Activated CD4-positive, alpha-beta memory T cell treated with anti-CD3 and anti-CD28 coated beads for 36 hours (primary cell): ENCODE results near the gene PLEKHM3. TPM values are rescaled to one million over a fixed set of nuclear protein-coding genes. Genes with fewer than 3 reads are reported as not detected.

Experiments
- CTCF ChIA-PET: fragments of 350-600 bp; sonication (Branson Sonifier 250); formaldehyde crosslinking; loops from one replicate; lab custom pipeline; 2021; ENCODE audit warnings: antibody characterized with exemption, inconsistent platforms; lab: Charles Lee
- POLR2A ChIA-PET: fragments of 350-600 bp; sonication (Branson Sonifier 250); formaldehyde crosslinking; loops from one replicate; lab custom pipeline; 2021; ENCODE audit warnings: antibody characterized with exemption; lab: Charles Lee
- DNase-seq: peaks from one replicate; pipeline ENCODE4 v3.0.0-alpha.2; 2020
- H3K27ac Mint-ChIP-seq: one replicate; pipeline ENCODE4 v1.8.0; 2021; ENCODE audit warnings: mixed read lengths
- H3K27me3 Mint-ChIP-seq: one replicate; pipeline ENCODE4 v1.8.0; 2021; ENCODE audit warnings: mixed read lengths
- H3K36me3 Mint-ChIP-seq: one replicate; pipeline ENCODE4 v1.8.0; 2021; ENCODE audit warnings: mixed read lengths
- H3K4me1 Mint-ChIP-seq: one replicate; pipeline ENCODE4 v1.8.0; 2021; ENCODE audit warnings: low read depth, mixed read lengths
- H3K4me3 Mint-ChIP-seq: one replicate; pipeline ENCODE4 v1.8.0; 2021; ENCODE audit warnings: mild to moderate bottlenecking, mixed read lengths
- H3K9me3 Mint-ChIP-seq: one replicate; pipeline ENCODE4 v1.8.0; 2021; ENCODE audit warnings: mixed read lengths
- intact Hi-C: fragments of 100-400 bp; cut with micrococcal nuclease; formaldehyde crosslinking; loops from one replicate; pipeline ENCODE4 v1.15.1; 2023
- total RNA-seq, 2 experiments: library from RNA; stranded (reverse); gene quantifications; one replicate each; pipeline ENCODE4 v1.2.3, GENCODE V29; 2021

The PLEKHM3 gene, protein sequence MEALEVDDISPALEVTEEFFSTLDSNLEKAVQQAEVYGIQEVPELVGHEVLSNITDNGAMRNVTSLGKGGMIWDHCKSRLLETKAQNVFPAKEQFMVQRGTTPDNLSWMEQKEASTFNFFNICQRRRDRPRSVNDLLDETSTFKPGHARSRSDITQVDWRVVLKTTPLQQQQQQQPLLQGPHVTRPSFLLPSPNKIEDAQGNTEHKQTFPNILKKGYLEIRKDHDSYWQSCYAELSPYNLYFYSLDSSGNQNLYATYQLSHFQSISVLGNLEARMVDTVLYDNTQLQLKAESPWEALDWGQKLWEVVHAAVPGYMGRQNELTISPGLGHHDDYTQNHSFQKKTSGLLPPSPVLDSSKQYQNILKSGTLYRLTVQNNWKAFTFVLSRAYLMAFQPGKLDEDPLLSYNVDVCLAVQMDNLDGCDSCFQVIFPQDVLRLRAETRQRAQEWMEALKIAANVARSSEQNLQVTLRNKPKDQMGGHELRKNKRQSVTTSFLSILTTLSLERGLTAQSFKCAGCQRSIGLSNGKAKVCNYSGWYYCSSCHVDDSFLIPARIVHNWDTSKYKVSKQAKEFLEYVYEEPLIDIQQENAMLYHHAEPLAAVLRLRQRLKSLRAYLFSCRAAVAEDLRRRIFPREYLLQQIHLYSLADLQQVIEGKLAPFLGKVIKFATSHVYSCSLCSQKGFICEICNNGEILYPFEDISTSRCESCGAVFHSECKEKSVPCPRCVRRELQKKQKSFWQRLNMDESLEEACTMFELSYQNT
- total RNA-seq, result 1 to 10 TPM; 4.5 to 5.5 TPM

DNA sequence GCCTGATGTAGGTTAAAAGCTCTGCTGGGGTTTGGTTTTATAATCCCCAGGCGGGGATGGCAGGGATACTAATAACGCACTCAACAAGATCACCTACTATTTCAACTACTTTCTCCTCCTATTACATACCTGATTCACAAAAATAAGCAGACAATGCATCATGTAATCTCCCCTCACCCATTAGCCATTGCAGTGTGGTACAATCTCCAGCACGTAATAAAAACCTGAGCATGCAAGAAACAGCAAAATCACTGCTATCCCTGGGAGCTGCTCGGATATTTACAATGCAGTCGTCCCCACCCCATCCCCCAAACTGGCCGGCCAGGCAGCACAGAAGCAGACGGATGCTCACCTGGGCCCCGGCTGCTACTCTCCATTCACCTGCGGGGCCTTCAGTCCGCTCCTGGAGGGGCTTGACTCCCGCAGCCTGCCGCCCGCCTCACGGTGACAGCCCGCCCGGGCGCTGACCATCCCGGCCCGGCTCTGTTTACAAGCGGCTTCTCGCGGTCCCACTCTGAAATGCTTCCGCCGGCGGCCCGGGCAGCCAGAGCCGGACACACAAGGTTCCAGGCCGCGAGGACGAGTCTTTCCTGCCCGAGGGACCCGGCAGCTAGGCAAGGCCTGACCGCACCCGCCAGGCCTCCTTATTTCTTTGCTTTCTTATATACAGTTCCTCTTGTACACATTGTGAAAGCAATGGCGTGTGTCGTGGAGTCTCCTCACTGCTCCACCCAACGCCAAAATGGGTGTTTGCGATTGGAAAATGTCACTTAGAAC, at the start of gene PLEKHM3:
TSS of gene PLEKHM3 (minus strand) at position 491 of the 777 bp plus-strand sequence. CDS start 23,888 bp downstream, outside the sequence.
- Mint-ChIP-seq H3K27ac (peak within 1 kb of the TSS; percentile 90), H3K36me3 (no peaks in the 10 kb centered on the region), H3K9me3 (no peaks in the 10 kb centered on the region), H3K4me1 (peaks cover 14% of the 10 kb centered on the region), H3K27me3 (no peaks in the 10 kb centered on the region), H3K4me3 (peak within 1 kb of the TSS; percentile 90)
- DNase-seq, result peak; percentile 86
- ChIA-PET CTCF (interaction anchor here (0.7 to 2.5 kb wide), 2 partner anchors 9 to 15 kb away, joined by 3 to 12 read pairs; no protein-coding TSS in a partner anchor), POLR2A (interaction anchor here (0.7 to 1.8 kb wide), 3 partner anchors 16 to 401 kb away, joined by 3 to 7 read pairs (median 3); partner anchors contain the start of gene METTL21A)
- intact Hi-C loops, result loop anchor here (1.0 to 2.0 kb wide), 5 partner anchors 8 to 400 kb away; partner anchors contain the start of genes IDH1 and METTL21A

- Mint-ChIP-seq H3K27ac (no peak overlapping the region), H3K4me1 (no peaks in the 10 kb centered on the region), H3K36me3 (no peaks in the 10 kb centered on the region), H3K4me3 (no peak overlapping the region), H3K9me3 (no peaks in the 10 kb centered on the region), H3K27me3 (peaks cover 35% of the 10 kb centered on the region)
- POLR2A ChIA-PET, result no interaction called here
- intact Hi-C loops, result loop anchor here (10.0 kb wide), 1 partner anchor 330 kb away; no protein-coding TSS in a partner anchor
- CTCF ChIA-PET, result interaction anchor here (0.8 to 6.0 kb wide), 4 partner anchors 8 to 330 kb away, joined by 3 to 44 read pairs (median 3); partner anchors contain the start of gene IDH1
- no peak for DNase-seq
Observed at GRCh38 chr2:208074610-208075356, 49.5 kb upstream of the PLEKHM3 start.

DNA sequence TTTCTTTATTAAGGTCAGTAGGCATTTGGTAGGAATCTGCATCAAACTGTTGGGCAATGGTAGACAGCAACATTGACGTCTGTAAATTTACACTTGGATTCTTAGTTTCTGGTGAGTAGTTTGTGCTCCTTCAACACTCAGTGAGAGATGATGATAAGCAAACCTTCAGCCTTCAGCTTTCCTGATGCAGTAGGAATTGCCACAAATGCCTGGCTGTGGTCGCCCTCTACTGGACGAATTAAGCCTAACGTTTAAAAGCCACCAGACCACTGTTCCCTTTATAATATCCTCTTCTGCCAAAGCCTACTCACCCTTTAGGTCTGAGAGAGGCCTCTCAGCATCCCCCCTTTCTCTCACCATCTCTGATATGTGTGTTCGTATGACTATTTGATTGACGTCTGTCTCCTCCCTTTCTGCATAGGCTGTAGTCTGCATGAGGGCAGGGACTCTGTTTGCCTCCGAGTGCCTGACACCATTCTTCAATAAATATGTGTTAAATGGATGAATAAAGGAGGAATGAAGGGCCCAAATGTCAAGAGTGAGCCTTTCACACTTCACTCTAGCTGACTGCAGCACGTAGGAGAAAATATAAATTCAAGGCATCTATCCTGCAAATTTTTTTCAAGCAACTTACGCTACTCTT, 47.0 kb upstream of the PLEKHM3 start:
- CTCF ChIA-PET, result interaction anchor here (0.6 to 6.0 kb wide), 18 partner anchors 8 to 1231 kb away, joined by 3 to 44 read pairs (median 3); partner anchors contain the start of gene FZD5

DNA sequence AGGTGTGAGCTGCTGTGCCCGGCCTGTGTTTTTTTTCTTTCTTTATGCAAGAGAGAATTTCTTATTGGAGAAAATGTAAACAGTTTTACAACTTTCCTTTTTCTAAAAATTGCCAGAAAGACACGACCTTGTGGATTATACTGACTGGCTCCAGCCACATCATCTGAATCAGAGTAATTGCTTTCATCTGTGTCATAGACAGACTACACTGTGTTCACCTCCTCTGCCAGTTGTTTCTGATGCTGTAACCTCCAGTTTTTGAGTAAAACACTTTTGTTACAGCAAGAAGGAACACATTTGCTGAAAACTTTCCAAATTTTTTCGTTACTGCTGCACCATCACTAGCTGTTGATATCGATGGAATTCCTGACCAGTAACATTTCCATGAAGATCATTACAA, 43.9 kb upstream of the PLEKHM3 start:
- Mint-ChIP-seq H3K4me1 (no peaks in the 10 kb centered on the region), H3K36me3 (no peaks in the 10 kb centered on the region), H3K4me3 (no peak overlapping the region), H3K9me3 (no peaks in the 10 kb centered on the region), H3K27ac (no peak overlapping the region), H3K27me3 (peaks cover 2% of the 10 kb centered on the region)
- intact Hi-C loops, result no loop called here
- DNase-seq, result no peak
- ChIA-PET POLR2A (no interaction called here), CTCF (interaction anchor here (1.1 to 1.5 kb wide), 2 partner anchors 29 to 421 kb away, joined by 3 to 4 read pairs; no protein-coding TSS in a partner anchor)

More for the DNA sequence above, 47.0 kb upstream of the PLEKHM3 start:
- Mint-ChIP-seq H3K4me3 (no peak overlapping the region), H3K36me3 (no peaks in the 10 kb centered on the region), H3K27me3 (peaks cover 14% of the 10 kb centered on the region), H3K27ac (no peak overlapping the region), H3K9me3 (no peaks in the 10 kb centered on the region), H3K4me1 (no peaks in the 10 kb centered on the region)
- intact Hi-C loops, result loop anchor here (10.0 kb wide), 1 partner anchor 328 kb away; no protein-coding TSS in a partner anchor
- POLR2A ChIA-PET, result no interaction called here
- peak; percentile 65 for DNase-seq

- ChIA-PET CTCF (interaction anchor here (1.3 kb wide), 1 partner anchor 25 kb away, joined by 5 read pairs; no protein-coding TSS in a partner anchor), POLR2A (no interaction called here)
- intact Hi-C loops, result no loop called here
- no peaks in the 10 kb centered on the region for H3K9me3 Mint-ChIP-seq
- DNase-seq, result no peak
- no peak overlapping the region for H3K27ac Mint-ChIP-seq
- H3K36me3 Mint-ChIP-seq, result no peaks in the 10 kb centered on the region
- no peak overlapping the region for H3K4me3 Mint-ChIP-seq
- H3K27me3 Mint-ChIP-seq, result no peaks in the 10 kb centered on the region
- no peaks in the 10 kb centered on the region for H3K4me1 Mint-ChIP-seq
Observed at GRCh38 chr2:208066016-208066415, 40.7 kb upstream of the PLEKHM3 start.

DNA sequence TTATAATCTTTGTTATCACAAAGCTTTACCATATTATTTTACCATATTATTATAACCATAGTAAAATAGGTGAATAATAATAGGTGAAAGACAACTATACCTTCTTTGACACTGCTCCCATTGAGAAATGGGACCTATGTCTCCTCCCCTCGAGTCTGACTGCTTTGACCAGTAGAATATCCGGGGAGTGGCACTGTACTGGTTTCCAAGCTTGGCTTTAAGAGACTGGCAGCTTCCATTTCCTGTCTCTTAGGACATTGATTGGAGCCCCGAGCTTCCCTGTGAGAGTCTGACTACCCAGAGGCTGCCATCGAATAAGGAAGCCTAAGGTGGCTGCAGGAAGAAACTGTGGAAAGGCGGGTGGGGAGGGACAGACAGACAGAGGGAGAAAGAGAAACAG, 40.1 kb upstream of the PLEKHM3 start:
- no peak overlapping the region for H3K27ac Mint-ChIP-seq
- H3K4me3 Mint-ChIP-seq, result no peak overlapping the region
- H3K27me3 Mint-ChIP-seq, result no peaks in the 10 kb centered on the region
- ChIA-PET CTCF (interaction anchor here (1.3 kb wide), 1 partner anchor 24 kb away, joined by 5 read pairs; no protein-coding TSS in a partner anchor), POLR2A (no interaction called here)
- intact Hi-C loops, result no loop called here
- H3K36me3 Mint-ChIP-seq, result no peaks in the 10 kb centered on the region
- H3K9me3 Mint-ChIP-seq, result no peaks in the 10 kb centered on the region
- no peak for DNase-seq
- no peaks in the 10 kb centered on the region for H3K4me1 Mint-ChIP-seq

GRCh38 chr2:208064220-208064961, 39.1 kb upstream of the PLEKHM3 start:
- Mint-ChIP-seq H3K9me3 (no peaks in the 10 kb centered on the region), H3K27me3 (no peaks in the 10 kb centered on the region), H3K4me1 (no peaks in the 10 kb centered on the region), H3K27ac (no peak overlapping the region), H3K36me3 (no peaks in the 10 kb centered on the region), H3K4me3 (no peak overlapping the region)
- ChIA-PET CTCF (interaction anchor here (0.6 to 1.4 kb wide), 2 partner anchors 8 to 16 kb away, joined by 3 to 5 read pairs; no protein-coding TSS in a partner anchor), POLR2A (no interaction called here)
- no peak for DNase-seq
- intact Hi-C loops, result no loop called here

DNA sequence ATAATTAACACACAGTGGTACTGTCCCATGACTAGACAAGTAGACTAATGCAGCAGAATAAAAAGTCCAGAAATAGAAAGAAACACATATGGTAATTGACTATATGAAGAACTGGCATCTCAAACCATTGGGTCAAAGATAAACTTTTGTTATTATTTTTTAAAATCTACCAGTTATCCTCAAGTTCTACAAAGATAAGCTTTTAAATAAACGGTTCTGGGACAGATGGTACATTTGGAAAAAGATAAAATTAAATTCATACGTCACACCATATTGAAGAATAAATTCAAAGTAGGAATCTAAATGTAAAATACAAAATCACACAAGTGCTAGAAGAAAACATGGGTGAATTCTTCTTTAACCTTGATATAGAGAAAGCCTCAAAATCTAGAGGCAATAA, 37.6 kb upstream of the PLEKHM3 start:
- Mint-ChIP-seq H3K27ac (no peak overlapping the region), H3K27me3 (no peaks in the 10 kb centered on the region), H3K4me1 (no peaks in the 10 kb centered on the region), H3K4me3 (no peak overlapping the region), H3K36me3 (no peaks in the 10 kb centered on the region), H3K9me3 (no peaks in the 10 kb centered on the region)
- ChIA-PET POLR2A (no interaction called here), CTCF (interaction anchor here (1.0 kb wide), 1 partner anchor 317 kb away, joined by 3 read pairs; no protein-coding TSS in a partner anchor)
- DNase-seq, result no peak
- intact Hi-C loops, result no loop called here

GRCh38 chr2:208062113-208062512, 36.8 kb upstream of the PLEKHM3 start:
- Mint-ChIP-seq H3K9me3 (no peaks in the 10 kb centered on the region), H3K27ac (no peak overlapping the region), H3K4me1 (no peaks in the 10 kb centered on the region), H3K4me3 (no peak overlapping the region), H3K36me3 (no peaks in the 10 kb centered on the region), H3K27me3 (no peaks in the 10 kb centered on the region)
- intact Hi-C loops, result no loop called here
- CTCF ChIA-PET, result no interaction called here
- POLR2A ChIA-PET, result no interaction called here
- no peak for DNase-seq

GRCh38 chr2:208057108-208057507, 31.8 kb upstream of the PLEKHM3 start:
- peaks cover 6% of the 10 kb centered on the region for H3K27me3 Mint-ChIP-seq
- H3K4me1 Mint-ChIP-seq, result no peaks in the 10 kb centered on the region
- no peak for DNase-seq
- H3K9me3 Mint-ChIP-seq, result no peaks in the 10 kb centered on the region
- POLR2A ChIA-PET, result interaction anchor here (0.7 kb wide), 1 partner anchor 61 kb away, joined by 3 read pairs; no protein-coding TSS in a partner anchor
- intact Hi-C loops, result no loop called here
- CTCF ChIA-PET, result no interaction called here
- no peak overlapping the region for H3K27ac Mint-ChIP-seq
- no peak overlapping the region for H3K4me3 Mint-ChIP-seq
- H3K36me3 Mint-ChIP-seq, result no peaks in the 10 kb centered on the region
